ENCODE measurements around the gene GOLGA6L24. TPM values are rescaled to one million over a fixed set of nuclear protein-coding genes. Genes with fewer than 3 reads are reported as not detected.

The GOLGA6L24 gene
- total and polyA plus RNA-seq, 7 experiments from 2014 or later, result not detected

Other genes starting within 250 kb of the GOLGA6L24 start
- 10 to 100 TPM; 37.7 to 60.4 (median 54.1) TPM for gene HERC2, start 35.9 kb downstream of the GOLGA6L24 start, total RNA-seq
- gene HERC2, start 35.9 kb downstream of the GOLGA6L24 start, polyA plus RNA-seq, result 10 to 100 TPM in 1 of 2 donors, 1 to 10 TPM in 1; 5.5 to 10.4 TPM
- not detected for gene GOLGA8F, start 20.6 kb upstream of the GOLGA6L24 start, total RNA-seq
- not detected for gene GOLGA8F, start 20.6 kb upstream of the GOLGA6L24 start, polyA plus RNA-seq
- gene GOLGA8G, start 174.9 kb upstream of the GOLGA6L24 start, total RNA-seq, result not detected
- gene GOLGA8G, start 174.9 kb upstream of the GOLGA6L24 start, polyA plus RNA-seq, result not detected
- gene GOLGA6L25, start 195.5 kb upstream of the GOLGA6L24 start, total RNA-seq, result not detected
- gene GOLGA6L25, start 195.5 kb upstream of the GOLGA6L24 start, polyA plus RNA-seq, result not detected